ENCODE results near the gene SALL4. TPM values are rescaled to one million over a fixed set of nuclear protein-coding genes. Genes with fewer than 3 reads are reported as not detected.

Gene SALL4
- total RNA-seq, 6 donors from 2014 or later = 0.51 to 0.69 (median 0.52) TPM; not detected in 3

DNA sequence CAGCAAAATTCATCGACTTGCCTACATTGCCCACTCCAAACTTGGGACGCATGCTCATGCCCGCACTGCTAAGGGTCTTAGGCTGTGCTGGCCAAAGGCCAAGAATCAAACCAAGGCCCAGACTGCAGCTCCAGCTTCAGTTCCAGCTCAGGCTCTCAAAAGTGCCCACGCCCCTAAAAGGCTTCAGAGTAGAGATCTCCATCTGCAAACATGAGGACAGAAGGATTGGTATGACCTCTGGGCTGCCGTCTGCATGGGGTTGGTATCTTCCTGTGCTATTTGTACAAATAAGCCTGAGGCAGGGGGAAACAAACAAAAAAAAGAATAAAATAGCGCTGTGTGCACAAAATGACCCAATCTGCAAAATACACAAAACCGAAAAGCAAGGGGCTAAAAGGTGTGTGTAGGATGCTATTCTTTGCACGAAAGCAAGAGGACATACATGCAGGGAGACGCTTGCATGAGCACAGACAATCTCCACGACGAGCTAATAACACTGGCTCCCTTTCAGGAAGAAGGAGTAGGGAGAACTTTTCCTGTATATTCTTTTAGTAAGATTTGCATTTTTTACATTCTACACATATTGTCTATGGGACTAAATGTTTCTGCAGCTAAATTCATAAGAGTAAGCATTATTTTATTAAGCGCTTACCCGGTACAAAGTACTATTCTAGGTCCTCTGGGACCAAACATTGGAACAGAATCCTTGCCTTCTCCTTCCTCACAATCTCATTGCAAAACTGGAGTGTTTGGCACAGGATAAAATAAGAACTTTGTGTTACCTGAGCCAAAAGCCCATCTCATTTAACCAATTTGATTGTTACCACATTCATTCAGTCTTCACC is 67.2 kb downstream of the SALL4 start:
- H3K4me3 ChIP-seq = no peak overlapping the region
- TF ChIP-seq EP300 (IDR thresholded peaks at IDR 0.05) (no peak), POLR2A (IDR thresholded peaks at IDR 0.05) (no peak), POLR2AphosphoS5 (IDR thresholded peaks at IDR 0.05) (no peak), CTCF (IDR thresholded peaks at IDR 0.05) (no peak)
- no peaks in the 10 kb centered on the region for H3K9me3 ChIP-seq
- H3K27me3 ChIP-seq = no peaks in the 10 kb centered on the region
- no peak for ATAC-seq (ENCODE audit: low FRiP score in 2 of 2)
- no peak for DNase-seq
- H3K27ac ChIP-seq = no peak overlapping the region
- peaks cover 0 to 7% (median 1%) of the 10 kb centered on the region in 4 donors for H3K4me1 ChIP-seq
- 61 to 65% methylated on average over 13 of the region's 13 CpGs for WGBS, 2 donors
- no peaks in the 10 kb centered on the region for H3K36me3 ChIP-seq

DNA sequence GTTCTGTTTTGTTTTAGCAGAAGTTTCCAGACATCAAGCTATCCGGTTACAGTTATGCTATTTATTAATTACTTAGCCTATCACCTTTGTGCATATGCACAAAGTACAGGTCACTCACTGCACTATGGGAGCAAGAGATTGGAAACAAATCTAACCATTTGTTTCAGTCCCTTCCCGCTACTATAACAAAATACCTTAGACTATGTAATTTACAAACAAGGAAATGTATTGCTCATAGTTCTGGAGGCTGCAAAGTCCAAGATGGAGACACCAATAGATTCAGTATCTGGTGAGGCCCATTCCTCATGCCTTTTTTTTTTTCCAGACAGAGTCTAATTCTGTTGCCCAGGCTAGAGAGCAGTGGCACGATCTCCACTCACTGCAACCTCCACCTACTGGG is 69.3 kb downstream of the SALL4 start:
- Histone ChIP-seq H3K9me3 (no peaks in the 10 kb centered on the region), H3K27me3 (no peaks in the 10 kb centered on the region), H3K36me3 (no peaks in the 10 kb centered on the region), H3K27ac (no peak overlapping the region), H3K4me3 (no peak overlapping the region), H3K4me1 (peaks cover 0 to 7% (median 1%) of the 10 kb centered on the region in 4 donors)
- no peak for DNase-seq
- no peak for ATAC-seq (ENCODE audit: low FRiP score in 2 of 2)
- TF ChIP-seq POLR2A (IDR thresholded peaks at IDR 0.05) (no peak), EP300 (IDR thresholded peaks at IDR 0.05) (no peak), CTCF (IDR thresholded peaks at IDR 0.05) (no peak), POLR2AphosphoS5 (IDR thresholded peaks at IDR 0.05) (no peak)
- WGBS, 2 donors = 86 to 92% methylated on average over 3 of the region's 3 CpGs

Other genes starting within 250 kb of the SALL4 start
- gene ATP9A, start 34.1 kb downstream of the SALL4 start, total RNA-seq = 10 to 100 TPM; 15.7 to 31.3 (median 22.8) TPM

All from upper lobe of left lung (tissue), 6 donors.